GM19099 (cell line): ENCODE data around the gene ARL2.
A peak's percentile ranks its signal among the peaks of the same experiment; 100 is the strongest.

Experiments
- POLR2A ChIP-seq: IDR thresholded peaks from 3 replicates; pipeline ENCODE4 v1.6.1; 2011; ENCODE audit warnings: low read depth; ENCODE audit not compliant: insufficient read length; ENCODE audit errors: extremely low read depth

Gene ARL2

GRCh38 chr11:64998690-64999431, 15.1 kb upstream of the ARL2 start:
- TF ChIP-seq POLR2A, result no peak

GRCh38 chr11:64999478-64999877, 14.5 kb upstream of the ARL2 start:
- TF ChIP-seq POLR2A, result no peak

GRCh38 chr11:65002706-65003105, 11.3 kb upstream of the ARL2 start:
- no peak for TF ChIP-seq POLR2A

GRCh38 chr11:65003282-65003681, 10.7 kb upstream of the ARL2 start:
- TF ChIP-seq POLR2A, result no peak

DNA sequence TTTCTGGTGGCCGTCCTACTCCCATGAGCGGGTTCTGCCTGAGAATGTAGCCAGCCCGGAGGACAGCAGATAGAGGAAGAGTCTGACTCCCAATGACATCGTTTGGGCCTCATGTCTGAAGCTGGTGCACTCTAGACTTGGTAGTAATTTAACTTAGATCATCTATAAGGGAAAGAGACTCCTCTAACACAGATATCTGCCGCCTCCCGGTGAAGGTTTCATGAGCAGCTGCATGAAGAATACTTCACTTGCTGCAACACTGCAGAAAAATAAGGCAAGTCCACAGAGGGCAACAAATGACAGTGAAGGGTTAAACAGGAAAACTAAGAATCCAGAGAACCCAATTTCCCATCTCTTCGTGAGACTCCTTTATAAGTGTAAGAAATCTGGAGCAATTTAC, 5.9 kb upstream of the ARL2 start:
- no peak for TF ChIP-seq POLR2A

- no peak for TF ChIP-seq POLR2A
Observed at GRCh38 chr11:65008873-65009272, 5.1 kb upstream of the ARL2 start.

DNA sequence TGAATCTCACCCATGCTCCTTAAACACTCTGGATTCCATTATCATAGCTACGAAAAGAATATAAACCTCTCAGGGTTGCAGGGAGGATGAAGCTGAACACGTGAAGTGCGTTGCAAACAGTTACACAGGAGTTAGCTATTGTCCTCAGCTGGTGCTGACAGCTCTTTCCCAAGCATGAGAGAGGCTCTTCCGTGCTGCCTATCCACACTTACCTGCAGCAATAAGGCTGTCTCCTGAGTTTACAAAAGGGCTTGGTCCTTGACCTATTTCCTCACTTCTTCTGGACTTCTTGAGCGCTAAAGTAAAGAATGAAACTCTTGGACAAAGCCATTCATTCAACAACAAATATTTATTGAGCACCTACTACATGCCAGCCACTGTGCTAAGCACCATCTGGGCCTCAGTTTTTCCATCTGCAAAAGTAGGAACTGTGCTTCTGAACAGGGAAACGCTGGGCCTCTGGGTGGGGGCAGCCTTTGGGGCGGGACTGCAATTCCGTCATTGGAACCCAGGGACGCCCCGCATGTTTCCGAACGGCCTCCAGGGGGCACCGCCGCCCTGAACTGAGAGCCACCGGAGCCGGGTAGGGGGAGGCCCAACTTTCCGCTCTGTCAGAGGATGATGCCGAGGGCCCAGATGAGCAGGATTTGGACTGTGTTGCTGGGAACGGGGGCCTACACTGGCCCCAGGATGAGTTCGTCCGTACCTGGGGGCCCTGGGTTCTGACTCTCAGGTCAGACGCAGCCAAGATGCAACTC, 651 bp upstream of the ARL2 start:
- no peak for TF ChIP-seq POLR2A

GRCh38 chr11:65014726-65015227, 817 bp downstream of the ARL2 start:
- TF ChIP-seq POLR2A, result no peak

GRCh38 chr11:65016705-65017104, 2.7 kb downstream of the ARL2 start:
- TF ChIP-seq POLR2A, result no peak

- TF ChIP-seq POLR2A, result no peak
Observed at GRCh38 chr11:65017937-65018336, 4.0 kb downstream of the ARL2 start.

GRCh38 chr11:65019824-65020223, 5.9 kb downstream of the ARL2 start:
- TF ChIP-seq POLR2A, result no peak

DNA sequence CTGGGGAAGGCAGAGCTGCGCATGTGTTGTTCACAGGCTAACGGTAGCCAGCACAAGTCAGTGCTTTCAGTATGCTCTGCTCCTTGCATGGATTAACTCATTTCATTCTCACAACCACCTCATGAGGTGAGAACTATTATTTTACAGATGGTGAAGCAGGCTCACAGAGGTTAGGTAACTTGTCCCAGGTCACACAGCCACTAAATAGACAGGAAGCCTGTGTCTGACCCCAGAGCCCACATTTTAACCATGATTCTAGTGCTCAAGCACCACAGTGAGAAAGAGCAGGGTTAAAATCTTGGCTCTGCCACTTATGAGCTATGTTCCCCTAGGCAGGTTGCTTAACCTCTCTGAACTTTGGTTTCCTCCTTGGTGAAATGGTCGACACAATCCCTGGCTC, 7.0 kb downstream of the ARL2 start:
- no peak for TF ChIP-seq POLR2A

- TF ChIP-seq POLR2A, result no peak
Observed at GRCh38 chr11:65021509-65021908, 7.5 kb downstream of the ARL2 start.

DNA sequence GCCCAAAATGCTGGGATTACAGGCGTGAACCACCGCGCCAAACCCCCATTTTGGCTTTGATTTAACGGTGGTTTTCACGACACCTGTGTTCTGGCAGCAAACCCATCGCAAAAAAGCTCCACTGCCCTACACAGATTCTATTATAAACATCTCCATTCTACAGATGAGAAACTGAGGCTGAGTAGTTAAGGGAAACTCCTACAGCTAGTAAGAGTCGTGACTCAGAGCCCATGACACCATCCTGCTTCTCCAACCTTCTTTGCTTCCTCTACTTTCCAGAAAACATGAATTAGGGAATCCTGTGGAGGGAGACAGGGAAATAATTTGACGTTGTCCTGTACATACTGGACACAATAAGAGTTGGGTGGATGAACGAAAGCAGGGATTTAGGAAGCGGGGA, 12.8 kb downstream of the ARL2 start:
- no peak for TF ChIP-seq POLR2A

DNA sequence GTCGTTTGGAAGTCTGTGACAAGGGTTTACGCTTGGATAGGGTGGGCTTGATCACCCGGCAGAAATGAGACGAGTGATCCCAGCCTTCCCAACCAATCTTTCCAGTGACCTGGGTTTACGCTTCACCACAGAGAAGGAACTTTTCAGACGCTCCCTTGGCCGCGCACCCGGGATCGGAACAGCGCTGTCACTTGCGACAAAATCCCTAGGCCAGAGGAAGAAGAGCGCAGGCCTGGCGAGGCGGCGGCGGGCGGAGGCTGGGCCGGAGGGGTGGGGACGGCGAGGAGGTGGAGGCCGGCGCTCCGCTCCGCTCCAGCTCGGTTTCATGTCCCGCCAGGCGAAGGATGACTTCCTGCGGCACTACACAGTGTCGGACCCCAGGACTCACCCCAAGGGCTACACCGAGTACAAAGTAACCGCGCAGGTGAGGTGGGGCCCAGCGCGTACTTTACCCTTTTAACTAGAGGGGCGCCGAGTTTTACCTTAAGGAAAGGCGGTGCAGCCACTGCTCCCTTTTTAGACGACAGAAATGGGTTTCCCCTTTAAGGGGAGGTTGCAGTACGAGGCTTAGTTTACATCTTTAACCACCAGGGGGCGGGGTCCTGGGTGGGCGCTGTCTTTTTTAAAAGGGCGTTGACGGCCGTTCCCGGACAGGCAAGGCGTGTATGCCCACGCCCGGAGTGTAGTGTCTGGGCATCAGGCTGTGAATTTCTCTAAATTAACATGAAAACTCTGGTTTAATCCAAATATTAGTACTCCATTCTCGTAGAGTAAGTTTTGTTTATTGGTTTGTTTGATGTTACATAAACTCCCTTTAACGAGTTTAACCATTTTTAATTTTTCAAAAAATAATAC, 13.5 kb downstream of the ARL2 start, which contains the start of gene SNX15:
TSS of gene SNX15 (plus strand) at position 227 of the 855 bp plus-strand sequence. CDS start at position 326, 99 bp downstream.
- TF ChIP-seq POLR2A, result peak; percentile 64

DNA sequence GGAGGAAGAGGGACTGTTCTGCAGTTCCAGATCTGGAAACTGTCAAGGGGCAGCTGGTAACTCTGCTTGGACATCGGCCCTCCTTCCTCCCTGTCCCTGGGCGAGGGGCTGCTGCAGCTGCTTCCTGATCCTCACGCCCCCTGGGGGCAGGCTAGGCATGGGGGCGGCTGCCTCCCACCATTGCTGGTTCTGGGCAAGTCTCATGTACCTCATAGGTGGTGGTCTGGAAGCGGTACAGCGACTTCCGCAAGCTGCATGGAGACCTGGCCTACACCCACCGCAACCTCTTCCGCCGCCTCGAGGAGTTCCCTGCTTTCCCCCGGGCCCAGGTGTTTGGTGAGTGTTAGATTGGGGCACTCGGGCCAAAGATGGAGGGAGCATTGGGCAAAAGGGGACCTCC, 18.3 kb downstream of the ARL2 start:
- no peak for TF ChIP-seq POLR2A

GRCh38 chr11:65034423-65034822, 20.5 kb downstream of the ARL2 start:
- TF ChIP-seq POLR2A, result no peak
